ENCODE measurements around the gene RYK.

The RYK gene

DNA sequence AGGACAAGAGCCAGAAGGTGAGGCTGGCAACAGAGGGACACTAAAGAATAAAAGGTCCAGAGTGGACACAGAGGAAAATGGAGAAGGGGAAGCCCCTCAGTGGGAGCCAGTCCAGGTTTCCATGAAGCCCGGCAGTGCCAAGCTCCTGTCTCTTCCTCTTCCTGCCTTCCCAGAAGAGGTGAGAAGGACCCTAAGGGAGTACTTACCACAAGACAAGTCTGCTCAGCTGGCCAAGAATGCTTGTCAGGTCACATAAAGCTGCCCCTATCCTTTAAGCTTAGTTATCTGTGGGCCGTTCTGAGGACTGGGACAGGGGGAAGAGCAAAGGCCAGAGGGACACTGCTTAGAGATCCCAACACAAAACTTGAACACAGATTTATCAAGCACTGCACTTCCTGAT lies 100.2 kb downstream of the RYK start:
- no peak for DNase-seq (ENCODE audit: low read depth, low spot score)

DNA sequence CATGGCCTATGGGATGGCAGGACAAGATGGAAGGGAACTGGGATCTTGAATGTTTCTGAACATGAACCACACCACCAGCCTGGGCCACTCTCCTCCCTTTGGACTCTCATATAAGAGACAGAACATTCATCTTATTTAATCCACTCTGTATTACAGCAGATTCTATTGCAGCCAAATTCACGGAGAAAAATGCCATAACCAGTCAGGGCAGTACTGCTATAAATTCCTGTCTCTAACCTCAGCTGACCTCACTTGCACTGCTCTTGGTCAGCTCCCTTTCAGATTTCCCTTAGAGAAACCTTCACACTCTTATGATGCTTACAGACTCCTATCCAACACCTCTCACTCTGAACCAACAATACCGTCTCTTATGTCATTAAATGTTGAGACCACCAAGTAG lies 101.4 kb downstream of the RYK start:
- no peak for DNase-seq (ENCODE audit: low read depth, low spot score)

DNA sequence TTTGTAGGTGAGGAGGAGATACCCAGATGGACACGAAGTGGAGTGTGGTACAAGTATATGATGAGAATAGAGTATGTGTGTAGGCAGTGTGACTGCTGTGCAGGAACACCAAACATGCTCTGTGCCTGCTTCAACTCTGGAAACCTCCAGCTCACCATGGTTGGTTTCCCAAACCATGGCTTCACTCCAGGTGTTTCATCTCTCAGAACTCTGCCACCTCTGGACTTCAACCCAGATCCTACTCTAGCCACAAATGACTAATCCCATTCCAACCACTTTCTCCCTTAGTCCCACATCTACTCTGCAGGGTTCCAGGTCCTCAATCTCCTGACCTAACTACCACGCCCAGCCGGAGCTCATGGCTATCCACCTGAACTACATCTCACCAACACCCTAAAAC lies 102.1 kb downstream of the RYK start:
- no peak for DNase-seq (ENCODE audit: low read depth, low spot score)

- no peak for DNase-seq (ENCODE audit: low read depth, low spot score)
Measured at GRCh38 chr3:134147411-134147810, 103.2 kb downstream of the RYK start.

DNA sequence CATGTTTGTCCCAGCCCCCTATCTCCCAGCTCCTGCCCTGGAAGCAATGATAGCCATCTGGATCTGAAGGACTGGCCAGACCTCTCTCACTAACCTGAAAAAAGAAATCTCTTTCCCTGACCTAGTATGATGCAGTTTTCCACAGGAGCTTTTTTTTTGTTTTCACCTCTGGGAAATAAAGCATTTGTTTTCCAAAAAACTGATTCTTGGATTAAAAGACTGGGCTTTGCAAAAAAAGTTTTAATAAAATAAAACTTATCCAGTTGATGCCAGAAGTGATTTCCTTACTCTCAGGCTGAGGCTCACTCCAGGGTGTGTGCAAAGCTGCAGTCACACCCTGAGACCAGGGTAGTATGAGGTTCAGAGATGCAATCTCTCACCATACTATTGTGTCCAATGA lies 104.0 kb downstream of the RYK start:
- DNase-seq (ENCODE audit: low read depth, low spot score): no peak

DNA sequence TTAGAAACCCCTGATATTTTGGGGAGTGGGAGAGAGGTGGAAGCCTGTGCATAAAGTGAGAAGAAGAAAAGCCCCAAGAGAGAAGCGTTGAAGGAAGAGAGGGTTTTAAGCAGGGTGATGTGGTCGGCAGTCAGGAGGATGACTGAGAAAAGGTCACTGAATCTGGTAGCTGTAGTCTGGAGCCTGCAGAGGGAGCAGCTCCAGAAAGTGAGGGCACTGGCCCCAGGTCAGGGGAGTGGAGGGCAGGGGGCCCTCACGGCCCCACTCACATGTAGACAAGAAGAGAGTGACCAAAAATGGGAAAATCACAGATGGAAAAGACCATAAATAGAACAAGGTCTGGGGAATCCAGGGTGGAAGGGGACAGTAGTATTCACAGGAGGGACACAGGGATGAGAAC lies 105.5 kb downstream of the RYK start:
- no peak for DNase-seq (ENCODE audit: low read depth, low spot score)

DNA sequence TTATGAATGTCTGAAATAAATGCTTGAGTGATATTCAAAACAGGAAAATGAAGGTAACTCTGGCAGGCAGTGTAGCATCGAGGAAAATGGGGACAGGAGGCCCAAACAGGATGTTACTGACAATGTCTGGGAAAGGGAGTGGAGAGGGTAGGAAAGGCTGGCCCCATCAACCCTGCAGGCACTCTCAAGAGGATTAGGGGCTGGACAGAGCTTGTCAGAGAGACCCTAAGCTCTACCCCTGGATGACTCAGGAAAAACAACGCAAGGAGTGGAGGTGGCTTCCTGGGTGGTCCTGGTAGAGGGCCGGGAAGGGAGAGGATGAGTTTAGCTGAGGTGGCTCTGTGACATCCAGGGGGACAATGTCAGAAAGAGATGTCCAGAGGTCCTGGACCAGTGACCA lies 106.0 kb downstream of the RYK start:
- no peak for DNase-seq (ENCODE audit: low read depth, low spot score)

- DNase-seq (ENCODE audit: low read depth, low spot score): no peak
Measured at GRCh38 chr3:134143828-134144401, 106.7 kb downstream of the RYK start.

DNA sequence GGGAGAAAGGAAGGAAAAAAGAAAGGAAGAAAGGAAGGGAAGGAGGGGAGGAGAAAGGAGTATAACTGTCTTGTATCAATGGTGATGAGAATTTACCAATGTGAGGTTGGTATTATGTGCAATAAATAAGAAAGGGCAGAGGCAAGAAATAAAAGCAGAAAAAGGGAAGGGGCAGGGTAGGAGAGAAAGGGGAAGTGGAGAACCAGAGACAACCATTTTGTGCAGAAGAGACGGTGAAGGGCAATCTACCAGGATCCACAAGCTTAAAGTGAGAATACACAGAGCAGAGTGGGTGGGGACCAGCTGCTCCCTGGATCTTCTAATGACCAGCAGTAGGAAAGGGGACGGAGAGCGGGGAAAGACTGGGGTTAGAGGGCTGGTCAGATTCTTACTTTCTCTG lies 114.1 kb downstream of the RYK start:
- no peak for DNase-seq (ENCODE audit: low read depth, low spot score)

DNA sequence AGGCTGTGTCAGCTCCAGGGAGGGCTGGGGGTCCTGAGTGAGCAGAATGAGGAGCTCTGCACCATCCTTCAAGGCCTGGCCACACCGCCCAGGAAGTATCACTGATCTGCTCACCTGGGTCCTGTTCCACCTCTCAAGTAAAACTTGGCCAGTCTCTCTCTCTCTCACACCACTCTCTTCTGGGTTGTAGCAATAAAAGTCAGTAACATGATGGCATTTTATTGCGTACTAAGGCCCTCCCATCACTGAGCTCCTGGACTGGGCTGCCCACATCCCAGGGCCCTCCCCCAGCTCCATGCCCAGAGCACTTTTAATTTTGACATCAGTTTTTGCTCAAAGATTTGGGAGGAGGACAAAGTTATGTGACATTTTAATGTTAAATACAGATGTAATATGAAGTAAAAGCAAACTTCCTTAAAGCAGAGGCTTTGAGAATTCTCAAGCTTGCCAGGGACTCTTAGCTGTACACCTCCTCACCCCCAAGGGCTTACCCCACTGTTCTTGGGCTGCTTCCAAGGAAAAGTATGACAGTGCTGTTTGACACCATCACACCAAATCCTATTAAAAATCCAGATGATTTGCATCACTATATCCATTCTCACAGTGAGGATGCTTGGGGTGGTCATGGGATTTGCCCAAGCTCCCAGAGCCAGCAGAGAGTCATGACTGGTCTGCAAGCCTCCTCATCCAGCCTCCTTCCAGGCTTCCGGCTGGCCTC lies 115.8 kb downstream of the RYK start:
- no peak for DNase-seq (ENCODE audit: low read depth, low spot score)

GRCh38 chr3:134134240-134134639 lies 116.4 kb downstream of the RYK start:
- DNase-seq (ENCODE audit: low read depth, low spot score): no peak

DNA sequence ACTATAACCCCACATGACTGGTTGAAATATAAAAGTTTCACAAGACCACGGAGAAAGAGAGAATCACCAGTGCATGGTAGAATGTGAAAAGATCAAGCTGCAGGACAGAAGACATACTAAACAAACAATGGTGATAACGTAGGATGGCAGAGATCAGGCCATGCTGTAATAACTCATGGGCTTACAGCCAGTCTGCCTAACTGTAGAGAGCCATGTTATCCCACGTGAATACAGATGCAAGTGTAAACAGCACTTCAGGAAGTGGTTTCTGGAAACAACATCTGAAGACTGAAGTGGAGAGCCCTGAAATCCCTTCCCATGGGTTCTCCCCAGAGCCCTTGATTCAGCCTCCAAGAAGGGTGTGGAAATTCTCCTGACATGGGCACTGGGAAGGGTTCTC lies 117.7 kb downstream of the RYK start:
- no peak for DNase-seq (ENCODE audit: low read depth, low spot score)

GRCh38 chr3:134126153-134126552 lies 124.5 kb downstream of the RYK start:
- no peak for DNase-seq (ENCODE audit: low read depth, low spot score)

- no peak for DNase-seq (ENCODE audit: low read depth, low spot score)
Measured at GRCh38 chr3:134114726-134115125, 135.9 kb downstream of the RYK start.

GRCh38 chr3:134111616-134112015 lies 139.0 kb downstream of the RYK start:
- no peak for DNase-seq (ENCODE audit: low read depth, low spot score)

GRCh38 chr3:134110963-134111362 lies 139.7 kb downstream of the RYK start:
- DNase-seq (ENCODE audit: low read depth, low spot score): no peak

Measured in iPS DF 19.7 (cell line).